ENCODE results near the gene TCAP.
A peak's percentile ranks its signal among the peaks of the same experiment; 100 is the strongest.

Gene TCAP

DNA sequence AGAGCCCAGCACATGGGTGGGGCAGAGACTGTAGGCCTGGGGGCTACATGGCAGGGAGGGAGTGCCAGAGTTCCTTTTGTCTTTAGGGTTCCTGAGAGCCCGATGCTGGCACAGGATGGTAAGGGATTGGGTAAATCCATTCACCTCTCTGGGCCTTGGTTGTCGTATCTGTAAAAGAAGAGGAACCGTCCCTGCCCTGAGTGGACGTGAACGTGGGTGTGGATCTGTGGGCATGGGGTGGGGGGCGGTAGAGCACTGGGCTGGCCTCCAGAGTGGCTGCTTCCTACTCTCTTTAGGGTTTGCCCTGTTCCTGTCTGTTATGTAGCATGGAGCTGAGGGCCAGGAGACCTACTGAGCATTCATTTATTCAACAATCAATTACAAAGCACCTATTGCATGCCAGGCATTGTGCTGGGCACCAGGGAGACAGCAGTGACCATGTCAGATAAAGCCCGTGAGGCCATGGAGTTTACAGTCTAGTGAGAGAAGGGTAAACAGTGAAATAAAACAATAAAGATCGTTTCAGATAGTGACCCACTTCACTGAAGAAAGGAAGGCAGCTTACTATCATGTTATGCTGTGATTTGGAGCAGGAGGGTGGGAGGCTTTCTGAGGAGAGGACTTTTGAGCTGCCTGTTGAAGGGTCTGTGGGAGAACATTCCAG lies 13.1 kb upstream of the TCAP start:
- no peak for DNase-seq

DNA sequence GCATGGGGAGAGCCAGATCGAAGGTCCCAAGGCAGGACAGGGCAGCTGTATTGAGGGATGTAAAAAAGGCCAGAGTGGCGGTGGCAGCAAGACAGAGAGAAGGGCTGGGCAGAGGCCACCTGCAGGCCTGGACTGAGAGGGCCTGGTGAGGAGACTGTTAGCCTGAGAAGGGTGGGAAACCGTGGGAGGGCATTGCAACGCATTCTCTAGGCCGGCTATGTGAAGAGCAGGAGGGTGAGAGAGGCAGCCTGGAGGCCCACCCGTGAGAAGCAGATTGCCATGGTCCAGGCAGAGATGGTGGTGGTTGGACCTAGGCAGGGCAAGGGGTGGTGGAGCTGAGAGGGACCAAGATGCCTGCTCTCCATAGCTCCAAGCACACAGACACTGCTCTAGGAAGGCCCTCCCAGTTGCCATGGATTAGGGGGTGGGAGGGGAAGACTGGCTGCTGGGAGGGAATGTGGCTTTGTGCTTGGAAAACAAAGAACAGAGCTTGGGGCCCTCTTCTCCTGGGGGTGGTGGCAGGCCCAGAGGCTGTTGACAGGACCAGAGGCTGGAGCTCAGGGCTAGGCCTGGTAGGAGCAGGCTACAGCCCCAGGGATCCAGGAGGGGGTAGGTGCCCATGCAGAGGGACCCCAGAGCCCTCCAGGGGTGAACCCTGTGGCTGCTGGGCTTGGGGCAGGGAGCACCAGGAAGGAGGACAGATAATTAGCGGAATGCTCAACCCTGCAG lies 12.4 kb upstream of the TCAP start:
- DNase-seq, result no peak

DNA sequence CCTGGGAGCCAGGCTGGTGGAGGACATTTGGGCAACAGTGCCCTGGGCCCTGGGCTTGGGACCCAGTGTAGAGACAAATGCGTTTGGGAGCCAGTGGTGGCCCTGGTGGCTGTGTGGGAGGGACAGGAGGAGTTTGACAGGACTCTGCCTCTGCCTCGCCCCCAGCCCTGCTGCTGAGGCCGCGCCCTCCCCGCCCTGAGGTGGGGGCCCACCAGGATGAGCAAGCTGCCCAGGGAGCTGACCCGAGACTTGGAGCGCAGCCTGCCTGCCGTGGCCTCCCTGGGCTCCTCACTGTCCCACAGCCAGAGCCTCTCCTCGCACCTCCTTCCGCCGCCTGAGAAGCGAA lies 11.9 kb upstream of the TCAP start:
- no peak for DNase-seq

DNA sequence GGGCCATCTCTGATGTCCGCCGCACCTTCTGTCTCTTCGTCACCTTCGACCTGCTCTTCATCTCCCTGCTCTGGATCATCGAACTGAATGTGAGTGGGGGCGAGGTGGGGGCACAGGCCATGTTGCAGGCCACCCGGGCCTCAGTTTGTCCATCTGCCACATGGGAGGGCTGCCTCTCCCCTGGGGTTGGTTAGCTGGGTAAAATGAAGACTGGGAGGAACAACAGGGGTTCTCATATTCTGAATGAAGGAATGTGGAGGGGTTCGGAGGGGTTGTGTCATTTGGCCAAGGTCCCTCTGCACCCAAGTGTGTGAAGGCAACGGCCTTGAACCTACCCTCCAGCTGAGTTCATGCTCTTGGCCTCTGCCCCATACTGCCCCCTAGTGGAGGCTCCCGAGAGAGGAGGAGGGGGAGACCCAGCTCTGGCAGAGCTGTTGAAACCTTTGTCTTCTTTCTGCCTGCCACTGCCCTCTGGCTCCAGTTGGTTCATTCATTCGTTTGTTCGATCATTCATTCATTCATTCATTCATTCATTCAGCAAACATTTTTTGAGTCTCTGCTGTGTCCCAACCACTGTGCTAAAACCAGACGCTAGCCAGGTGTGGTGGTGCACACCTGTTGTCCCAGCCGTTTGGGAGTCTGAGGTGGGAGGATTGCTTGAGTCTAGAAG lies 11.4 kb upstream of the TCAP start:
- DNase-seq, result peak; percentile 67

DNA sequence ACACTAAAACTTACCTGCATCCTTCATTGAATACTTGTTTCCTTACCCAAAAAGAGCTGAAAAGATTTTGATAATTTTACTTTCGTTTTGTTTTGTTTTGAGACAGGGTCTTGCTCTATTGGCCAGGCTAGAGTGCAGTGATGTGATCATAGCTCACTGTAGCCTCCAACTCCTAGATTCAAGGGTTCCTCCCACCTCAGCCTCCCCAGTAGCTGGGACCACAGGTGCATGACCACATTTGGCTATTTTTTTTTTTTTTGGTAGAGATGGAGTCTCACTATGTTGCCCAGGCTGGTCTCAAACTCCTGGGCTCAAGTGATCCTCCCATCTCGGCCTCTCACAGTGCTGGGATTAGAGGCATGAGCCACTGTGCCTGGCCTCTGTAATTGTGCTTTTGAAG lies 10.0 kb upstream of the TCAP start:
- no peak for DNase-seq

DNA sequence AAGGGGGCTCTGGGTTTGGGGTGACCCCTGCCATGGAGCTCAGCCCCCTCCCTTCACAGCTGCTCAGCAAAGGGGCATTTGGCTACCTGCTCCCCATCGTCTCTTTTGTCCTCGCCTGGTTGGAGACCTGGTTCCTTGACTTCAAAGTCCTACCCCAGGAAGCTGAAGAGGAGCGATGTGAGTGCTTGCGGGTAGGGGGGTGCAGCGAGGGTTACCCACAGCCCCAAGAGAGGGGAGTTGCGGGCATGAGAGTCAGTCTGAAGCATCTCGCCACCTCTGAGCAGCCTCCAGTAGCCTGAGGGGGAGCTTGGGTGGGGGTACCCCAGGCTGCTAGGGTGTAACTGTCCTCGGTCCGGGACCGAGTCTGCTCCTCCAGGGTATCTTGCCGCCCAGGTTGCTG lies 6.8 kb upstream of the TCAP start:
- DNase-seq, result no peak

DNA sequence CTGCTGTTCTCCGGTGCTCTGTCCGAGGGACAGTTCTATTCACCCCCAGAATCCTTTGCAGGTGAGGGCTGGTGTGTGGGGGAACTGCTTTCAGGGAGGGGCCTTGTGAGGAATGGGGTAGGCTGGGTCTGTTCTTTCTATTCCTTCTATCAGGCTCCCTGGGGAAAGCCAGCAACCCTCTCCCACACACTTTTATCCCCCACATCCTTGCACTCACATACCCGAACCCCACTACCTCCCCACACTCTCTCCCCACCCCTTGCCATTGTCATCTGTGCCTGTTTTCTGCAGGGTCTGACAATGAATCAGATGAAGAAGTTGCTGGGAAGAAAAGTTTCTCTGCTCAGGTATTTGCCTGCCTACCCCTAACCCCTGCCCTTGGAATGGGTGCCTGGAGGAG lies 6.4 kb upstream of the TCAP start:
- DNase-seq, result no peak

DNA sequence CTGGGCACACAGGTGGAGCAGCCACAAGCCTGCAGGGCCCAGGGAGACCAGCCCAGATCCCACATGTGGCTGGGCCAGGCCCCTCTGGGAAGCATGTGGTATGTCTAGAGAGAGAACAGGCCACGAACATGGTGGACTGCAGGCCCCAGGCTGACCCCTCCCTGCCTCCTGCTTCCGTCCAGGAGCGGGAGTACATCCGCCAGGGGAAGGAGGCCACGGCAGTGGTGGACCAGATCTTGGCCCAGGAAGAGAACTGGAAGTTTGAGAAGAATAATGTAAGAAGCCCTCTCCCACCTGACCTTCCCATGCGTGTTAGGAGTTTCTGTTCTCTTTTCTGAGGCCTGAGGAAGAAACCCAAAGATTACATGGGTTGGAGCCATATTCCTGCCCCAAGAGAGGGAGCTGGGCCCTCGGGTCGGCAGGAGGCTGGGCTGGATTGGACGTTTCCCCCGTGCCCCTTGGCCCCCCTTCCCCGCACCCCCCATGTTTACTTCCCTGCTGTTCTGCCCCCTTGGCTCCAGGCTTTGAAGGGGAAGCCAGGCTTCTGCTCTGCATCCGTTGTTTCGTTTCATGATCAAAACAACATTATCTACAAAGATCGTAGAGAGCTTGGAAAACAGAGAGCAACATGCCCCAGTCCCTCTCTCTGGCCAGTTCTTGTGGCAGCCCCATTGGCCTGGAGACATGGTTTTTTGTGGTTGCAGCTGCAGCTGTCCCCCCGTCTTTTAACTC lies 5.7 kb upstream of the TCAP start:
- DNase-seq, result no peak

DNA sequence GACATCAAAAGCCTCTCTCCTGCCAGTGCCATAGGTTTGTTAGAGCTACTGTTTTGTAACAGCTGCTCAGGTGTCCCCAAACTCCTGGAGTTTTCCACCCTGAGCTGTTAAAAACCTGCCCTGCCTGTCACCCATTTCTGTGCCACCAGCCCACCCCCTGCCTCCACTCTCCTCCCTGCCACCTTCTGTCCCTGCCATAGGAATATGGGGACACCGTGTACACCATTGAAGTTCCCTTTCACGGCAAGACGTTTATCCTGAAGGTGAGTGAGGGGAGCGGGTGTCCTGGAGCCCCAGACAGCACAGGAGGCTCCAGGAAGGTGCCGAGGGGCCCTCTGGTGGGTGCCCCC lies 5.2 kb upstream of the TCAP start:
- DNase-seq, result no peak

DNA sequence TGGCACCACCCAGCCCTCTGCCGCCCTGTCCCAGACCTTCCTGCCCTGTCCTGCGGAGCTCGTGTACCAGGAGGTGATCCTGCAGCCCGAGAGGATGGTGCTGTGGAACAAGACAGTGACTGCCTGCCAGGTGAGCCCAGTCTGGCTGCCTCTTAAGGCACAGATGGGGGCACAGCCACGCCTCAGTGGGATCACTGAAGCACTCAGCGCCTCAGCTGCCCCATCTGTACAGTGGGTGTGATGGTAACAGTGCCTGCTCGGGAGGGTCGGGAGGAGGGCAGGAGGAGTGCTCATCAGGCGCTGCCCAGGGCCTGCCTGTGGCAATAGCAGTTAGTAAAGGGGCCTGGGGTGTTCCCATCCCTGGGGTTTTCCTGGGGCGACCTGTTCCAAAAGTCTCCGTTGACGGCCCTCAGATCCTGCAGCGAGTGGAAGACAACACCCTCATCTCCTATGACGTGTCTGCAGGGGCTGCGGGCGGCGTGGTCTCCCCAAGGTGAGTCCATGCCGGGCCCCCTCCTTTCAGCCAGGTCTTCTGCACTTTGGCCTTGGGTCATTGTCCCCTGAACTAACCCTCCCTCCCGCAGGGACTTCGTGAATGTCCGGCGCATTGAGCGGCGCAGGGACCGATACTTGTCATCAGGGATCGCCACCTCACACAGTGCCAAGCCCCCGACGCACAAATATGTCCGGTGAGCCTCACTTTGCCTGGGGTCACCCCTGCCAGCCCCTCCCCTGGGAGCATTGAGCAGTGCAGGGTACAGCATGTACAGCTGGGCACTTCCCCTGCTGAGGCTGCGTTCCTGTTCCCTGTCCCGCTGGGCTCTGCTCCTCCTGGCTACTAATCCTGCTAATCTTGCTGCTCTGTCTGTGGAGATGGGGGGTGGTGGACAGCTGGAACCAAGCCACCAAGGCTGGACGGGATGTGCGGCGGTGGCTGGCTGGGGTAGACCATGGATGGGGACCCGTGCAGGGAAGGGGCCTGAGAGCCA lies 4.5 kb upstream of the TCAP start:
- no peak for DNase-seq

DNA sequence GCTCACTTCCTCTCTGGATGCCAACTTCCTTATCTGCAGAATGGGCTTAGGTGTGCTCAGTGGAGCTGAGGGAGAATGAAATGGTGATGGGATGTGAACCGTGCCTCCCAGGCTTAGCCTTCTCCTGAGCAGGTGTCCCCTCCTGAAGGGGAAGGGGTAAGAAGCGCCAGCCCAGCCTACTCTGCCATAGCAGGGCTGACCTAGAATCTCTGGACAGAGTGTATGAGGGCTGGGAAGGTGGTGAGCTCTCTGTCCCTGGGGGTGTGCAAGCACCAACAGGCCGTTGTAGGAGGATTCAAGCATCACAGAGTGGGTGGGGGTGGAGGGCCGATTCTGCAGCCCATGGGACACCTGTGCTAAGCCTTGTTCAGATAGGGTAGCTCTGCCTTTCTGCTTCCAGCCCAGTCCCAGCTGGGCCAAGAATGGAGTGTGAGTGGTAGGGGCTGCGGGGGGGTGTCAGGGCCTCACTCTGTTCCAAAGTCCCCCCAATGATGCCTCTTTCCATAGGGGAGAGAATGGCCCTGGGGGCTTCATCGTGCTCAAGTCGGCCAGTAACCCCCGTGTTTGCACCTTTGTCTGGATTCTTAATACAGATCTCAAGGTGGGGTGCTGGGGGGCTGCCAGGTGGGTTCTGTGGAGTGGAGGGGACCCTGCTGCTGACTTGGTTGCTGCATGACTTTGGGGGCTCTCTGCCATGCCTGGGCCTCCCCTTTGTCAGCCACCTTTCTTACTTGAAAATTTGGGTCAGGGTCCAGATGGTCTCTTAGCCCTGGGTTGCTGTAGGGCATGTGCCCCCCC lies 3.2 kb upstream of the TCAP start:
- DNase-seq, result no peak

DNA sequence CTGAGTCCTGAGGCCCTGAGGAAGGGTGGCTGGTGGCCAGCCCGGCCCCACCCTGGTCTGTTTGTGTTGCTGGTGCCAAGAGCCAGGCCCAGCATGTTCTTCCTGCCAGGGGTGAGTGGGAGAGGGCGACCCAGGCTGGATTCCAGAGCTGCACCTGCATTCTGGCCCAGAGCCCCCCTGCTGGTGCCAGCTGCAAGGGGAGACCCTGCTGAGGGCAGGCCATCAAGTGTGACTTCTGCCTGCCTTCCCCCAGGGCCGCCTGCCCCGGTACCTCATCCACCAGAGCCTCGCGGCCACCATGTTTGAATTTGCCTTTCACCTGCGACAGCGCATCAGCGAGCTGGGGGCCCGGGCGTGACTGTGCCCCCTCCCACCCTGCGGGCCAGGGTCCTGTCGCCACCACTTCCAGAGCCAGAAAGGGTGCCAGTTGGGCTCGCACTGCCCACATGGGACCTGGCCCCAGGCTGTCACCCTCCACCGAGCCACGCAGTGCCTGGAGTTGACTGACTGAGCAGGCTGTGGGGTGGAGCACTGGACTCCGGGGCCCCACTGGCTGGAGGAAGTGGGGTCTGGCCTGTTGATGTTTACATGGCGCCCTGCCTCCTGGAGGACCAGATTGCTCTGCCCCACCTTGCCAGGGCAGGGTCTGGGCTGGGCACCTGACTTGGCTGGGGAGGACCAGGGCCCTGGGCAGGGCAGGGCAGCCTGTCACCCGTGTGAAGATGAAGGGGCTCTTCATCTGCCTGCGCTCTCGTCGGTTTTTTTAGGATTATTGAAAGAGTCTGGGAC lies 2.4 kb upstream of the TCAP start:
- DNase-seq, result no peak

DNA sequence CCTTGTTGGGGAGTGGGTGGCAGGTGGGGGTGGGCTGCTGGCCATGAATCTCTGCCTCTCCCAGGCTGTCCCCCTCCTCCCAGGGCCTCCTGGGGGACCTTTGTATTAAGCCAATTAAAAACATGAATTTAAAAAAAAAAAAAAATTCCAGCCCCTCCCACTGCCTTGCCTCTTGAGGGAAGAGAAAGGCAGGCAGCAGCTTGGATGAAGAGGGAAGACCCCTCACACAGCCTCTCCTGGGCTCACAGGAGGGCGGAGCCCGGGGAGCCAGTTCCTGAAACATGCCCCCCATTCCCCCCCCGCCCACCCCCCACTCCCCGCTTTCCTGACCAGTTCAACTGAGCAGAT lies 1.8 kb upstream of the TCAP start:
- no peak for DNase-seq

DNA sequence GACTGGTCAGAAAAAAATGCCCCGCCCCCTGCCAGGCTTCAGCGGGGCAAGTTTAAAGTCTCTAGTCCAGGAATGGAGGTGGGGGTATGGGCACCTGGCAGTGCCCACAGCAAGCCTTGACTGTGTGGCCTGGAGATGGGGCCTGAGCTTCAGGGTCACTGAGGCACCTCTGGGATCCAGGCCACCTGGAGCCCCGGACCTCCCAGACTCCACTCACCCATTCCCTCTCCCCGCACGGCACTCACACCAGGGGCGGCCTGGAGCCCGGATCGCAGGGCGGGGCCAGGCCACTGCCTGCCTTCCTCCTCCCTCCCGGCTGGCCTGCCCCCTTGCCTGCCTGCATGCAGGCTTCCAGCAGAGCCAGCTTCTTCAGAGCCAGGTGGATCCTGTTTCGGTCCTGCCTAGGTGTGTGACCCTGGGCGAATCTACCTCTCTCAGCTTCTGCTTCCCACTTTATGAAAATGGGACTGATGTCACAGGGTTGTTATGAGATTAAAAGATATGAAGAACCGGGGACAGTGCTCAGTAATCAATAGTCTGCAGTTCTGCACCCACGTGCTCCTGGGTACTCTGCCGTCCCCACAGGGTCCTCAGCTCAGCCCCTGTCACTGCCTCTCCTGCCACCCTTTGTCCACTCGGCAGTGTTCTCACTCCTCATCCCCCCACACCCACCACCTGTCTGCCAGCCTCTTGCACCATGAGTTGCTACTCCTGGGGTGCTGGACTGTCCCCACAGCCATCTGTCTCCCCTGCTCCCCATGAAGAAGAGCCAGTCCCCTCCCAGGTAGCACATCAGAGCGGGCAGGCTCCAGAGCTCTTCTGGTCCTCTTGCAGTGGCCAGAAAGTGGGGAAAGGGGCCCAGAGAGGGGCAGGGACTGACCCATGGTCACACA lies 1.2 kb upstream of the TCAP start:
- DNase-seq, result no peak

DNA sequence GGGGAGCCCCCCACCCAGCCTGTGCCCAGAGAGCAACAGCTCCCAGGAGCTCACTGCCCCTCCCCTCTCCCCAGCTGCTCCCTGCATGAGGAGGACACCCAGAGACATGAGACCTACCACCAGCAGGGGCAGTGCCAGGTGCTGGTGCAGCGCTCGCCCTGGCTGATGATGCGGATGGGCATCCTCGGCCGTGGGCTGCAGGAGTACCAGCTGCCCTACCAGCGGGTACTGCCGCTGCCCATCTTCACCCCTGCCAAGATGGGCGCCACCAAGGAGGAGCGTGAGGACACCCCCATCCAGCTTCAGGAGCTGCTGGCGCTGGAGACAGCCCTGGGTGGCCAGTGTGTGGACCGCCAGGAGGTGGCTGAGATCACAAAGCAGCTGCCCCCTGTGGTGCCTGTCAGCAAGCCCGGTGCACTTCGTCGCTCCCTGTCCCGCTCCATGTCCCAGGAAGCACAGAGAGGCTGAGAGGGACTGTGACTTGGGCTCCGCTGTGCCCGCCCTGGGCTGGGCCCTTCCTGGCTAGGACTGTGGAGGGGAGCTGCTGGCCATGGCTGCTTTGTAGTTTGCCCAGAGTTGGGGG lies 584 bp downstream of the TCAP start:
- DNase-seq, result no peak

DNA sequence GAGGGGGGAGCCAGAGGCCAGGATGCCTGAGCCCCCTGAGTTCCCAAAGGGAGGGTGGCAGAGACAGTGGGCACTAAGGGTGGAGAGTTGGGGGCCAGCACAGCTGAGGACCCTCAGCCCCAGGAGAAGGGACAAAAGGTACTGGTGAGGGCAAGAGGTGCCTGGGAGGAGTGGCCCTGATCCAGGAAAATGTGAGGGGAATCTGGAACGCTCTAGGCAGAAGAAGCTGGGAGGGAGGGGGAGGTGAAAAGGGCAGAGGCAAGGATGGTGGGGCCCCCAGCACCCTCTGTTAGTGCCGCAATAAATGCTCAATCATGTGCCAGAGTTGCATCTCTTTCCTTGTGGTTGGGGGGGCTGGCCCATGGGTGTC lies 1.1 kb downstream of the TCAP start:
- no peak for DNase-seq

DNA sequence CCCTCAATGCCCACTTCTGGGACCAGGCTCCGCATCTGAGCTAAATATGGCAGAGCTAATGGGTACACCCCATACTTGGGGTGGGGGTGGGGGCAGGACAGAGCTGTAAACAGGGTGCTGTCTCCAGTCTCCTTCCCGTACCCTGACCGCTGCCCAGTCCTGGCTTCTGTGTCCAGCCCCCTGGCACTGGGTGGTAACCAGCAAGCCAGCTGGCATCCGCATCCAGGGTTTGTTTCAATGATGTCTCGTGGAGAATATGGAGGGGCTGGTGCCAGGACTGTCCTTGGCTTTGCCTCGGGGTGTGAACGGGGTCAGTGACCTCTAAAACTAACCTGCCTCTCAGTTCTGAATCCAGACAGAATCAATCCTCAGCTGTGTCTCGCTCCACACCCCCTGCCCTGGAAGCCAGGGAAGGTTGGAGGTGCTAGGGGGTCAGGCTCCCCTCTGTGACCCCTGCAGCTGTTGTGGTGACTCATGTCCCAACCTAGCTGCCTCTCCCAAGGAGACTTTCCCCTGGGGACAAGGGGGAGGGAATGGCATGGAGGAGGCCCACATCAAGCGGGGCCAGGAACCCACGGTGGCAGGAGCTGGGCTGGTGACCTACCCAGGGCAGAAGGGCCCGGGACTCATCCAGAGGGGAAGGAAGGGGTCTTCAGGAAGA lies 1.6 kb downstream of the TCAP start:
- no peak for DNase-seq

DNA sequence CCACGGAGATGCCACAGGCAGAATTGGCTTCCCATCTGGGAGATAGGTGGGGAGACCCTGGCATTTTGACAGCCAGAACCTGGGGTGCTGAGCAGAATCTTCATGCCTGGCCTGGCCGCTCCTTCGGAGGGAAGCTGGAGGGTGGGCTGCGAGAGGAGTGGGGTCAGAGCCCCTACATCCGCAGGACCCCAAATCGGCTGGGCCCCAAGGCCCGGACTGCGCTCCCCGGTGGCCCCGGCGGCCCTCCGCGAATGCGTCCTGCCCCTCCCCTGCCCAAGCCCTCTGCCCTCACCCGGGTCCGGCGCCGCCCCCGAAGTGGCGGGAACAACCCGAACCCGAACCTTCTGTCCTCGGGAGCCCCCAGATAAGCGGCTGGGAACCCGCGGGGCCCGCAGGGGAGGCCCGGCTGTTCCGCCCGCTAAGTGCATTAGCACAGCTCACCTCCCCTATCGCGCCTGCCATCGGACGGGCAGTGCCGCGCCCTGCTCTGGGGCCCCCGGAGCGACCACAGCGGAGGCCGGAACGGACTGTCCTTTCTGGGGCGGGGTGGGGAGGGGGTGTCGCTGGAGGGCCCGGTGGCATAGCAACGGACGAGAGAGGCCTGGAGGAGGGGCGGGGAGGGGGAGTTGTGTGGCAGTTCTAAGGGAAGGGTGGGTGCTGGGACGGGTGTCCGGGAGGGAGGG lies 2.3 kb downstream of the TCAP start:
- no peak for DNase-seq

All from CD4-positive, alpha-beta T cell treated with Interferon gamma for 1 hour (primary cell).